Upper lobe of right lung (tissue), 1 donor: ENCODE data around the gene C1QTNF3. TPM values are rescaled to one million over a fixed set of nuclear protein-coding genes. Genes with fewer than 3 reads are reported as not detected.
A peak's percentile ranks its signal among the peaks of the same experiment; 100 is the strongest.

Source experiments
- ATAC-seq: fragments of 200-7000 bp; cut with Tn5 transposase; one replicate; pipeline ENCODE4 v1.9.1; 2020; ENCODE audit warnings: mild to moderate bottlenecking, moderate library complexity
- DNase-seq: peaks from one replicate; pipeline ENCODE4 v3.0.0-alpha.2; 2020
- H3K27ac ChIP-seq: fragments of 200-600 bp; one replicate; pipeline ENCODE4 v1.8.0; 2022
- H3K27me3 ChIP-seq: fragments of 200-600 bp; one replicate; pipeline ENCODE4 v1.8.0; 2022; ENCODE audit warnings: mild to moderate bottlenecking
- H3K36me3 ChIP-seq: fragments of 200-600 bp; one replicate; pipeline ENCODE4 v1.8.0; 2022
- H3K4me1 ChIP-seq: fragments of 200-600 bp; one replicate; pipeline ENCODE4 v1.8.0; 2022
- H3K4me3 ChIP-seq: fragments of 200-600 bp; one replicate; pipeline ENCODE4 v1.8.0; 2022; ENCODE audit warnings: mild to moderate bottlenecking
- H3K9me3 ChIP-seq: fragments of 200-600 bp; one replicate; pipeline ENCODE4 v1.8.0; 2022
- CTCF ChIP-seq: fragments of 200-600 bp; IDR thresholded peaks from one replicate; pipeline ENCODE4 v1.8.0; 2022; ENCODE audit warnings: antibody characterized with exemption
- intact Hi-C: fragments of 100-400 bp; cut with DNase I; formaldehyde crosslinking; loops from one replicate; pipeline ENCODE4 v1.11.0; 2022
- total RNA-seq: library from RNA; stranded (reverse); fragmentation: NEBNext Ultra II Directional; extraction: Animal tissue kit (Norgen Biotek cat#: 25700); gene quantifications from one replicate; pipeline ENCODE4 v1.2.1, GENCODE V29; 2021
- donor health status: DM: no; HTN: yes; CAD: no; lungs with severe emphysema.

C1QTNF3 gene
- total RNA-seq, 1 donor from 2014 or later = 4.5 TPM

GRCh38 chr5:34051374-34051980 lies 8.5 kb upstream of the C1QTNF3 start:
- H3K27me3 ChIP-seq = no peaks in the 10 kb centered on the region
- intact Hi-C loops = no loop called here
- no peak for DNase-seq
- ATAC-seq = no peak
- TF ChIP-seq CTCF = no peak
- H3K4me1 ChIP-seq = no peaks in the 10 kb centered on the region
- H3K27ac ChIP-seq = no peak overlapping the region
- no peaks in the 10 kb centered on the region for H3K36me3 ChIP-seq
- no peaks in the 10 kb centered on the region for H3K9me3 ChIP-seq
- no peak overlapping the region for H3K4me3 ChIP-seq

- intact Hi-C loops = no loop called here
- no peaks in the 10 kb centered on the region for H3K9me3 ChIP-seq
- ATAC-seq (peak; percentile 28), DNase-seq (no peak)
- no peak overlapping the region for H3K4me3 ChIP-seq
- H3K4me1 ChIP-seq = peaks cover 5% of the 10 kb centered on the region
- H3K27ac ChIP-seq = no peak overlapping the region
- no peak for TF ChIP-seq CTCF
- no peaks in the 10 kb centered on the region for H3K36me3 ChIP-seq
- H3K27me3 ChIP-seq = no peaks in the 10 kb centered on the region
Observed at GRCh38 chr5:34047774-34048572, 5.0 kb upstream of the C1QTNF3 start.

- no peak for ATAC-seq
Observed at GRCh38 chr5:34047143-34047542, 4.1 kb upstream of the C1QTNF3 start.

GRCh38 chr5:34045996-34046395 lies 3.0 kb upstream of the C1QTNF3 start:
- no peaks in the 10 kb centered on the region for H3K9me3 ChIP-seq
- ATAC-seq = no peak
- intact Hi-C loops = no loop called here
- H3K27me3 ChIP-seq = no peaks in the 10 kb centered on the region
- no peak overlapping the region for H3K4me3 ChIP-seq
- H3K36me3 ChIP-seq = no peaks in the 10 kb centered on the region
- no peak for TF ChIP-seq CTCF
- no peak overlapping the region for H3K27ac ChIP-seq
- DNase-seq = no peak
- H3K4me1 ChIP-seq = peaks cover 15% of the 10 kb centered on the region

More at GRCh38 chr5:34047143-34047542, 4.1 kb upstream of the C1QTNF3 start:
- Histone ChIP-seq H3K4me3 (no peak overlapping the region), H3K36me3 (no peaks in the 10 kb centered on the region), H3K4me1 (peaks cover 13% of the 10 kb centered on the region), H3K27me3 (no peaks in the 10 kb centered on the region), H3K9me3 (no peaks in the 10 kb centered on the region), H3K27ac (no peak overlapping the region)
- no peak for DNase-seq
- TF ChIP-seq CTCF = no peak
- intact Hi-C loops = no loop called here

DNA sequence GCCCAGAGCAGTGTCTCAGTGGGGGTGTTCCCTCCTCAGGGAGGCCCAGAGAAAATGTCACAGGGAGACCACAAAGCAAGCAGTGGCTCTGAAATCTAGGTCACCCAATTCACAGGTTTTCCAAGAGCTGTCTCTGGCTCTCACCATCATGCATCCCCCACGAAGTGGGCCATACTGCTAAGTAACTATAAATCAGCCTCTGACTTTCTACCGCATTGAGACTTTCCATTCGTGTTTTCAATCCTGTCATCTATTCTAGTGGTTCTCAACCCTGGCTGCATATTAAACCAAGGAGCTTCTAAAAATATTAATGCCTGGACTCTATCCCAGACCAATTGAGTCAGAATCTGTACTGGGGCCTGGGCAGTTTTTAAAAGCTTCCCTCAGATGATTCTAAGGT lies 2.0 kb upstream of the C1QTNF3 start:
- Histone ChIP-seq H3K36me3 (no peaks in the 10 kb centered on the region), H3K4me3 (no peak overlapping the region), H3K27me3 (no peaks in the 10 kb centered on the region), H3K27ac (no peak overlapping the region), H3K4me1 (peaks cover 15% of the 10 kb centered on the region), H3K9me3 (no peaks in the 10 kb centered on the region)
- TF ChIP-seq CTCF = no peak
- ATAC-seq (no peak), DNase-seq (no peak)
- intact Hi-C loops = no loop called here
